Measurements from ENCODE around the gene PDPK1. TPM values are rescaled to one million over a fixed set of nuclear protein-coding genes. Genes with fewer than 3 reads are reported as not detected.

PDPK1 gene
- total and polyA plus RNA-seq, 2 of the 4 experiments (the other 2 are of a cell fraction) = 10.6 to 27.3 TPM

DNA sequence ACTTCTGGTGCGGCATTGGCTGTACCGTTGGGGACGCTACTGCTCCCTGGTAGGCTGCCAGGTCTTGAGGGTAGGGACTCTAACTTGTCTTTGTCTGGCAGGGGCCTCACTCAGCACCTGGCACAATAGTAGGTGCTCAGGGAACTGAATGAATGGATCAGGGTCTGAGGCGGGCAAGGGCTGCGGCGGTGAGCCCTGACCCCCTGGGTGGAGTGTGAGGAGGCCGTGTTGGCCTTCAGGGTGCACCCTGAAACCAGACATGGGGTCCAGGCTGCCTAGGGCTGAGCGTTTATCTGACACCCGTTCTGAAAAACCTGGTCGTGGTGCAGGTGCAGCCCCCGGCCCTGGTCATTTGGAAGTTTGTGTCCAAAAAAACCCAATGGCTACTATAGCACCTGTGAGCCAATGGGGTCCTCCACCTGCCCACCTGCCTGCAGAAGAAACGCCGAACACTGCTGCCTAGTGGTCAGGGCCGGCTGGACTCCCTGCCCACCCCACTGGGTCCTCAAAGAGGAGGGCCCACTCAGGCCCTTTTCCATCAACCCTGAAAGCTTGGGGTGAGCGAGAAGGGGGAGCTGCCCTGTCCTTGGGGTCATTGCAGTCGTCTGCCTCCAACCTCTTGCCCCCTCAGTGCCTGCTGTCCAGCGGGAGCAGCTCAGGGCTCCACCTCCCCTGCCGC is 29.0 kb upstream of the PDPK1 start:
- no peak overlapping the region for H2BK5ac ChIP-seq (ENCODE audit: low read depth, low read length, poor library complexity, severe bottlenecking)
- TF ChIP-seq NFE2L2 (IDR thresholded peaks at IDR 0.05; ENCODE audit: low read depth, low read length) = no peak
- no peak for TF ChIP-seq RFX5 (IDR thresholded peaks at IDR 0.05; ENCODE audit: low read depth, low read length)
- TF ChIP-seq MAZ (IDR thresholded peaks at IDR 0.05; ENCODE audit: borderline replicate concordance, low read depth, low read length) = no peak
- TF ChIP-seq, protein P1, sequence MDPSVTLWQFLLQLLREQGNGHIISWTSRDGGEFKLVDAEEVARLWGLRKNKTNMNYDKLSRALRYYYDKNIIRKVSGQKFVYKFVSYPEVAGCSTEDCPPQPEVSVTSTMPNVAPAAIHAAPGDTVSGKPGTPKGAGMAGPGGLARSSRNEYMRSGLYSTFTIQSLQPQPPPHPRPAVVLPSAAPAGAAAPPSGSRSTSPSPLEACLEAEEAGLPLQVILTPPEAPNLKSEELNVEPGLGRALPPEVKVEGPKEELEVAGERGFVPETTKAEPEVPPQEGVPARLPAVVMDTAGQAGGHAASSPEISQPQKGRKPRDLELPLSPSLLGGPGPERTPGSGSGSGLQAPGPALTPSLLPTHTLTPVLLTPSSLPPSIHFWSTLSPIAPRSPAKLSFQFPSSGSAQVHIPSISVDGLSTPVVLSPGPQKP (IDR thresholded peaks at IDR 0.05; ENCODE audit: borderline replicate concordance, low read depth, low read length) = no peak
- TF ChIP-seq BHLHE40 (IDR thresholded peaks at IDR 0.05; ENCODE audit: low read depth, low read length) = no peak
- TF ChIP-seq, protein P2, sequence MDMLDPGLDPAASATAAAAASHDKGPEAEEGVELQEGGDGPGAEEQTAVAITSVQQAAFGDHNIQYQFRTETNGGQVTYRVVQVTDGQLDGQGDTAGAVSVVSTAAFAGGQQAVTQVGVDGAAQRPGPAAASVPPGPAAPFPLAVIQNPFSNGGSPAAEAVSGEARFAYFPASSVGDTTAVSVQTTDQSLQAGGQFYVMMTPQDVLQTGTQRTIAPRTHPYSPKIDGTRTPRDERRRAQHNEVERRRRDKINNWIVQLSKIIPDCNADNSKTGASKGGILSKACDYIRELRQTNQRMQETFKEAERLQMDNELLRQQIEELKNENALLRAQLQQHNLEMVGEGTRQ (IDR thresholded peaks at IDR 0.05; ENCODE audit: low read depth, low read length) = no peak
- TF ChIP-seq CHD1 (IDR thresholded peaks at IDR 0.05; ENCODE audit: low read depth, low read length) = no peak
- TF ChIP-seq SMC3 (IDR thresholded peaks at IDR 0.05; ENCODE audit: low read depth, low read length) = no peak
- no peak for TF ChIP-seq CEBPB (IDR thresholded peaks at IDR 0.05; ENCODE audit: low read depth, low read length)
- TF ChIP-seq MAFK (IDR thresholded peaks at IDR 0.05; ENCODE audit: low read depth, low read length) = no peak
- TF ChIP-seq MXI1 (IDR thresholded peaks at IDR 0.05; ENCODE audit: borderline replicate concordance, low read depth, low read length) = no peak
- no peak for TF ChIP-seq RAD21 (IDR thresholded peaks at IDR 0.05; ENCODE audit: low read length)
- no peak for TF ChIP-seq POLR2A (IDR thresholded peaks at IDR 0.05; ENCODE audit: low read depth, low read length)
- TF ChIP-seq, protein P3, sequence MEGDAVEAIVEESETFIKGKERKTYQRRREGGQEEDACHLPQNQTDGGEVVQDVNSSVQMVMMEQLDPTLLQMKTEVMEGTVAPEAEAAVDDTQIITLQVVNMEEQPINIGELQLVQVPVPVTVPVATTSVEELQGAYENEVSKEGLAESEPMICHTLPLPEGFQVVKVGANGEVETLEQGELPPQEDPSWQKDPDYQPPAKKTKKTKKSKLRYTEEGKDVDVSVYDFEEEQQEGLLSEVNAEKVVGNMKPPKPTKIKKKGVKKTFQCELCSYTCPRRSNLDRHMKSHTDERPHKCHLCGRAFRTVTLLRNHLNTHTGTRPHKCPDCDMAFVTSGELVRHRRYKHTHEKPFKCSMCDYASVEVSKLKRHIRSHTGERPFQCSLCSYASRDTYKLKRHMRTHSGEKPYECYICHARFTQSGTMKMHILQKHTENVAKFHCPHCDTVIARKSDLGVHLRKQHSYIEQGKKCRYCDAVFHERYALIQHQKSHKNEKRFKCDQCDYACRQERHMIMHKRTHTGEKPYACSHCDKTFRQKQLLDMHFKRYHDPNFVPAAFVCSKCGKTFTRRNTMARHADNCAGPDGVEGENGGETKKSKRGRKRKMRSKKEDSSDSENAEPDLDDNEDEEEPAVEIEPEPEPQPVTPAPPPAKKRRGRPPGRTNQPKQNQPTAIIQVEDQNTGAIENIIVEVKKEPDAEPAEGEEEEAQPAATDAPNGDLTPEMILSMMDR (conservative IDR thresholded peaks at IDR 0.05; ENCODE audit: low read depth, low read length) = no peak
- no peak for TF ChIP-seq FOS (IDR thresholded peaks at IDR 0.05; ENCODE audit: low read depth, low read length)
- TF ChIP-seq RCOR1 (IDR thresholded peaks at IDR 0.05; ENCODE audit: insufficient replicate concordance, low read length) = no peak
- H4K91ac ChIP-seq (ENCODE audit: insufficient read depth, low read depth, low read length) = no peak overlapping the region
- no peak overlapping the region for H2AK9ac ChIP-seq (replicated peaks; ENCODE audit: low read depth, low read length, poor library complexity)
- intact Hi-C loops (cut with micrococcal nuclease) (no loop called here), in situ Hi-C loops (cut with MboI; ENCODE audit: low sequenced_read_pairs) (loop anchor here (10.0 kb wide), 1 partner anchor 254 kb away; the partner anchor contains the start of gene ECI1), dilution Hi-C loops (cut with HindIII; ENCODE audit: low sequenced_read_pairs, unreplicated experiment) (no loop called here)
- peaks cover 9% of the 10 kb centered on the region for H3K4me1 ChIP-seq (ENCODE audit: control insufficient read depth, insufficient read depth, low read length)
- H2BK15ac ChIP-seq (ENCODE audit: low read depth, low read length) = no peak overlapping the region
- no peak for ATAC-seq (ENCODE audit: low read depth)
- 87% methylated on average over 6 of the region's 18 CpGs; no CpG with 5 or more reads in 1 of the 2 experiments for WGBS, 2 experiments (ENCODE audit: extremely low coverage in 2 of 2, insufficient read length in 1 of 2)
- no TSS peak for BruUV-seq (replicated peaks)
- H3K79me1 ChIP-seq (ENCODE audit: low read depth in 1 of 2, low read length in 2 of 2) = peaks cover 0 to 9% of the 10 kb centered on the region in 2 experiments; a peak in 1 of 4 replicates
- H3K27ac ChIP-seq (ENCODE audit: insufficient read depth, low read length) = no peak overlapping the region
- H2BK20ac ChIP-seq (ENCODE audit: low read depth, low read length) = no peak overlapping the region
- H3K27me3 ChIP-seq (ENCODE audit: control insufficient read depth, insufficient read depth, low read length) = no peaks in the 10 kb centered on the region
- no peaks in the 10 kb centered on the region for H3K36me3 ChIP-seq (ENCODE audit: control insufficient read depth, insufficient read depth, low read length)
- H2AFZ ChIP-seq (replicated peaks; ENCODE audit: low read length, poor library complexity) = no peak overlapping the region
- no peak overlapping the region for H3K56ac ChIP-seq (ENCODE audit: extremely low read depth, insufficient read depth, low read length)
- no peak overlapping the region for H3K4ac ChIP-seq (ENCODE audit: low read depth, low read length)
- H4K8ac ChIP-seq (ENCODE audit: low read depth in 2 of 2, low read length in 2 of 2) = no peak overlapping the region
- no peak overlapping the region for H3K9ac ChIP-seq (ENCODE audit: low read depth, low read length)
- no peak overlapping the region for H3K4me3 ChIP-seq (ENCODE audit: insufficient read depth, low read depth, low read length)
- no peaks in the 10 kb centered on the region for H3K9me3 ChIP-seq (ENCODE audit: control insufficient read depth, insufficient read depth, low read length)
- H3K18ac ChIP-seq (ENCODE audit: low read depth, low read length) = no peak overlapping the region
- no peak overlapping the region for H3K14ac ChIP-seq (replicated peaks; ENCODE audit: low read depth, low read length)
- H3K9me1 ChIP-seq (ENCODE audit: insufficient read depth, low read length) = peaks cover 3% of the 10 kb centered on the region; the same call in 1 of the 2 replicates
- no peak overlapping the region for H3K23ac ChIP-seq (ENCODE audit: low read depth, low read length)
- ChIA-PET CTCF (no interaction called here), POLR2A (ENCODE audit: unreplicated experiment) (no interaction called here)
- no peak overlapping the region for H4K5ac ChIP-seq (ENCODE audit: low read depth, low read length)
- no peak overlapping the region for H2BK120ac ChIP-seq (ENCODE audit: low read depth, low read length)
- no peak overlapping the region for H2AK5ac ChIP-seq (ENCODE audit: low read depth, low read length)
- H3K4me2 ChIP-seq (ENCODE audit: low read depth, low read length) = no peak overlapping the region
- DNase-seq = no peak
- no peaks in the 10 kb centered on the region for H4K20me1 ChIP-seq (ENCODE audit: insufficient read depth, low read length)

All from IMR-90 (cell line).